Activated CD4-positive, alpha-beta memory T cell treated with anti-CD3 and anti-CD28 coated beads for 36 hours (primary cell): ENCODE results near the gene BTAF1. TPM values are rescaled to one million over a fixed set of nuclear protein-coding genes. Genes with fewer than 3 reads are reported as not detected.

Source experiments
- CTCF ChIA-PET: fragments of 350-600 bp; sonication (Branson Sonifier 250); formaldehyde crosslinking; loops from one replicate; lab custom pipeline; 2021; ENCODE audit warnings: antibody characterized with exemption, inconsistent platforms; lab: Charles Lee
- POLR2A ChIA-PET: fragments of 350-600 bp; sonication (Branson Sonifier 250); formaldehyde crosslinking; loops from one replicate; lab custom pipeline; 2021; ENCODE audit warnings: antibody characterized with exemption; lab: Charles Lee
- DNase-seq: peaks from one replicate; pipeline ENCODE4 v3.0.0-alpha.2; 2020
- H3K27ac Mint-ChIP-seq: one replicate; pipeline ENCODE4 v1.8.0; 2021; ENCODE audit warnings: mixed read lengths
- H3K27me3 Mint-ChIP-seq: one replicate; pipeline ENCODE4 v1.8.0; 2021; ENCODE audit warnings: mixed read lengths
- H3K36me3 Mint-ChIP-seq: one replicate; pipeline ENCODE4 v1.8.0; 2021; ENCODE audit warnings: mixed read lengths
- H3K4me1 Mint-ChIP-seq: one replicate; pipeline ENCODE4 v1.8.0; 2021; ENCODE audit warnings: low read depth, mixed read lengths
- H3K4me3 Mint-ChIP-seq: one replicate; pipeline ENCODE4 v1.8.0; 2021; ENCODE audit warnings: mild to moderate bottlenecking, mixed read lengths
- H3K9me3 Mint-ChIP-seq: one replicate; pipeline ENCODE4 v1.8.0; 2021; ENCODE audit warnings: mixed read lengths
- intact Hi-C: fragments of 100-400 bp; cut with micrococcal nuclease; formaldehyde crosslinking; loops from one replicate; pipeline ENCODE4 v1.15.1; 2023
- total RNA-seq, 2 experiments: library from RNA; stranded (reverse); gene quantifications; one replicate each; pipeline ENCODE4 v1.2.3, GENCODE V29; 2021

The BTAF1 gene
- total RNA-seq, 2 experiments from 2014 or later, result 49.9 to 50.7 TPM

DNA sequence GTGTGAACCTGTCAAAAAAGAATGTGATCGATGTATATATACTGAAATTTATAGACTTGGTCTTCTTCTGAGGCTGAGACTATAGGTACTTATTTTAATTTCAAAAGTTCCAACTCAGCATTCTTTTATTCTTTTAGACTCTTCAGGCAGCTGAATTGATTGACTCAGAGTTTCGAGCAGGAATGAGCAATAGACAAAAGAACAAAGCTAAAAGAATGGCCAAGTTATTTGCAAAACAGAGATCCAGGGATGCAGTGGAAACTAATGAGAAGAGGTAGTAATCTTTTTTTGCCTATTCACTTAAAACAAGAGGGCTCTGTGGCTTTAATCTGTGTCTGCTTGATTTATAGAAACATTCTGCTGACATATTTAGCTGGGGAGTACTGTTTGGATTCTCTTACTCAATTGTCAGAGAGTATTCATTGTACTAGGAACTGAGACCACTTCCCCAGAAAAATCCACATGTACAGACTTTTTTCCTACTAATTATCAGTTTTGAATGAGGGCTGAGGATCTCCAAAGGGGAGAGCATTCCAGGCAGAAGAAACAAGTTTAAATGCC, 30.1 kb downstream of the BTAF1 start:
- CTCF ChIA-PET, result no interaction called here
- POLR2A ChIA-PET, result no interaction called here

GRCh38 chr10:91955114-91955513, 31.5 kb downstream of the BTAF1 start:
- H3K4me1 Mint-ChIP-seq, result peaks cover 2% of the 10 kb centered on the region
- intact Hi-C loops, result no loop called here
- no peaks in the 10 kb centered on the region for H3K27me3 Mint-ChIP-seq
- H3K9me3 Mint-ChIP-seq, result no peaks in the 10 kb centered on the region
- no peak for DNase-seq
- ChIA-PET CTCF (no interaction called here), POLR2A (no interaction called here)
- no peak overlapping the region for H3K4me3 Mint-ChIP-seq
- H3K36me3 Mint-ChIP-seq, result peaks cover 49% of the 10 kb centered on the region
- H3K27ac Mint-ChIP-seq, result no peak overlapping the region

More for the DNA sequence above, 30.1 kb downstream of the BTAF1 start:
- Mint-ChIP-seq H3K27me3 (no peaks in the 10 kb centered on the region), H3K9me3 (no peaks in the 10 kb centered on the region), H3K4me3 (no peak overlapping the region), H3K27ac (no peak overlapping the region), H3K4me1 (peaks cover 2% of the 10 kb centered on the region), H3K36me3 (peaks cover 46% of the 10 kb centered on the region)
- intact Hi-C loops, result no loop called here
- DNase-seq, result no peak

DNA sequence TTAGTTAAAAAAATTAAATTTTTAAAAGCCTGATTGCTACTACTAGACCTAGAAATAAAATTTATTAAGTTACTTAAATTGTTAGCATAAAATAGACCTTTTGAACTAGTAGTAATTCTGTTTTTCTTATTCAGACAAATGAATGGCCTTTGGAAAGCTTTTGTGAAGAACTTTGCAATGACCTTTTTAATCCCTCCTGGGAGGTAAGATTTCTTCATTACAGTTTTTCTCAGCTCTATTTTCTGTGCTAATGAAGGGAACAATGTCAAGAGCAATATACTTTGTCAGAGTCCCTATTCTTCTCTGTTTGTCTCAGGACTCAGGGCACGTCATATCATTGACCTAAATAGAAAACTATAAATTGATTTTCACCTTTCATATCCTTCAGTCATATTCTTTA, 33.5 kb downstream of the BTAF1 start:
- H3K27me3 Mint-ChIP-seq, result no peaks in the 10 kb centered on the region
- H3K4me3 Mint-ChIP-seq, result no peak overlapping the region
- no peak overlapping the region for H3K27ac Mint-ChIP-seq
- ChIA-PET POLR2A (no interaction called here), CTCF (no interaction called here)
- DNase-seq, result no peak
- H3K9me3 Mint-ChIP-seq, result no peaks in the 10 kb centered on the region
- intact Hi-C loops, result no loop called here
- H3K36me3 Mint-ChIP-seq, result peaks cover 51% of the 10 kb centered on the region
- H3K4me1 Mint-ChIP-seq, result peaks cover 2% of the 10 kb centered on the region

DNA sequence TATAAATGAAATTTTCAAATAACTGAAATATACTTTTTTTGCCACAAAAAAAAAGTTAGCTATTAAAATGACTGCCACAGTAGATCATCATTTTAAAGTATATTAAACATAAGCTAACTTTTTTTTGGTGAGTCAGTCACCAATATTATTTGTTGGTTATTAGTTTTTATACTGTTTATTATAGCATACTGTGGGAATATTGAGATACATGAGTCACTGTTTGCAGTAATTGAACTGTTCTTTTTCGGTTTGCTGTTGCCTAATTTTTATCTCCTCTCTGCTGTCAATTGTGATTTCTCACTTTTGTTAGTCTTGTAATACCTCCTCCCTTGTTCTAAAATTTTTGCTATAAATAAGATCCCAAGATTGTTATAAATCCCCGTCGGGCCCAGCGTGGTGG, 45.7 kb downstream of the BTAF1 start:
- POLR2A ChIA-PET, result no interaction called here
- Mint-ChIP-seq H3K4me1 (peaks cover 8% of the 10 kb centered on the region), H3K27me3 (no peaks in the 10 kb centered on the region), H3K27ac (no peak overlapping the region), H3K36me3 (peaks cover 47% of the 10 kb centered on the region), H3K4me3 (no peak overlapping the region), H3K9me3 (no peaks in the 10 kb centered on the region)
- no peak for DNase-seq
- intact Hi-C loops, result no loop called here
- CTCF ChIA-PET, result no interaction called here

GRCh38 chr10:91974960-91975359, 51.4 kb downstream of the BTAF1 start:
- ChIA-PET POLR2A (interaction anchor here (1.3 kb wide), 1 partner anchor 12 kb away, joined by 6 read pairs; no protein-coding TSS in a partner anchor), CTCF (interaction anchor here (0.7 to 1.4 kb wide), 3 partner anchors 9 to 52 kb away, joined by 3 to 4 read pairs (median 4); partner anchors contain the start of gene BTAF1)
- H3K27me3 Mint-ChIP-seq, result no peaks in the 10 kb centered on the region
- H3K36me3 Mint-ChIP-seq, result peaks cover 41% of the 10 kb centered on the region
- H3K4me1 Mint-ChIP-seq, result peaks cover 33% of the 10 kb centered on the region
- H3K4me3 Mint-ChIP-seq, result no peak overlapping the region
- DNase-seq, result no peak
- intact Hi-C loops, result loop anchor here (1.0 to 10.0 kb wide), 4 partner anchors 12 to 316 kb away; partner anchors contain the start of genes CPEB3 and MARCHF5
- peak overlapping the region; percentile 25 for H3K27ac Mint-ChIP-seq
- no peaks in the 10 kb centered on the region for H3K9me3 Mint-ChIP-seq

GRCh38 chr10:91975438-91975837, 51.9 kb downstream of the BTAF1 start:
- H3K27ac Mint-ChIP-seq, result no peak overlapping the region
- intact Hi-C loops, result loop anchor here (1.0 to 10.0 kb wide), 4 partner anchors 12 to 316 kb away; partner anchors contain the start of genes CPEB3 and MARCHF5
- H3K36me3 Mint-ChIP-seq, result peaks cover 41% of the 10 kb centered on the region
- no peak overlapping the region for H3K4me3 Mint-ChIP-seq
- H3K27me3 Mint-ChIP-seq, result no peaks in the 10 kb centered on the region
- DNase-seq, result no peak
- ChIA-PET POLR2A (interaction anchor here (1.3 kb wide), 1 partner anchor 12 kb away, joined by 6 read pairs; no protein-coding TSS in a partner anchor), CTCF (interaction anchor here (1.2 kb wide), 1 partner anchor 9 kb away, joined by 3 read pairs; no protein-coding TSS in a partner anchor)
- peaks cover 33% of the 10 kb centered on the region for H3K4me1 Mint-ChIP-seq
- no peaks in the 10 kb centered on the region for H3K9me3 Mint-ChIP-seq

- Mint-ChIP-seq H3K27ac (no peak overlapping the region), H3K4me3 (no peak overlapping the region), H3K4me1 (peaks cover 33% of the 10 kb centered on the region), H3K27me3 (no peaks in the 10 kb centered on the region), H3K9me3 (no peaks in the 10 kb centered on the region), H3K36me3 (peaks cover 46% of the 10 kb centered on the region)
- intact Hi-C loops, result loop anchor here (10.0 kb wide), 1 partner anchor 238 kb away; no protein-coding TSS in a partner anchor
- DNase-seq, result no peak
- CTCF ChIA-PET, result interaction anchor here (1.2 kb wide), 1 partner anchor 50 kb away, joined by 3 read pairs; no protein-coding TSS in a partner anchor
- POLR2A ChIA-PET, result no interaction called here
These were observed 52.9 kb downstream of the BTAF1 start for GRCh38 chr10:91976317-91977051.

DNA sequence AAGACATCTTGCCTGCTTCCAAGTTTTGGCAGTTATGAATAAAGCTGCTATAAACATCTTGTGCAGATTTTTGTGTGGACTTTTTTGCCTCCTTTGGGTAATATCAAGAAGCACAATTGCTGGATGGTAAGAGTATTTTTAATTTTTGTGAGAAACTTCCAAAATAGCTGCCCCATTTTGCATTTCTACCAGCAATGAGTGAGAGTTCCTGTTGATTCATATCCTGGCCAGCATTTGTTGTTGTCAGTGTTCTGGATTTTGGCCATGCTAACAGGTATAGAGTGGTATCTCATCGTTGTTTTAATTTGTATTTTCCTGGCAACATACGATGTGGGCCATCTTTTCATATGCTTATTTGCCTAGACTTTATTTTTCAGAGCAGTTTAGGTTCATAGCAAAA, 53.9 kb downstream of the BTAF1 start:
- CTCF ChIA-PET, result interaction anchor here (1.2 kb wide), 1 partner anchor 49 kb away, joined by 3 read pairs; no protein-coding TSS in a partner anchor
- peaks cover 47% of the 10 kb centered on the region for H3K36me3 Mint-ChIP-seq
- H3K27me3 Mint-ChIP-seq, result no peaks in the 10 kb centered on the region
- DNase-seq, result no peak
- no peak overlapping the region for H3K27ac Mint-ChIP-seq
- H3K4me1 Mint-ChIP-seq, result peaks cover 33% of the 10 kb centered on the region
- H3K4me3 Mint-ChIP-seq, result no peak overlapping the region
- POLR2A ChIA-PET, result no interaction called here
- no peaks in the 10 kb centered on the region for H3K9me3 Mint-ChIP-seq
- intact Hi-C loops, result loop anchor here (10.0 kb wide), 1 partner anchor 237 kb away; no protein-coding TSS in a partner anchor

DNA sequence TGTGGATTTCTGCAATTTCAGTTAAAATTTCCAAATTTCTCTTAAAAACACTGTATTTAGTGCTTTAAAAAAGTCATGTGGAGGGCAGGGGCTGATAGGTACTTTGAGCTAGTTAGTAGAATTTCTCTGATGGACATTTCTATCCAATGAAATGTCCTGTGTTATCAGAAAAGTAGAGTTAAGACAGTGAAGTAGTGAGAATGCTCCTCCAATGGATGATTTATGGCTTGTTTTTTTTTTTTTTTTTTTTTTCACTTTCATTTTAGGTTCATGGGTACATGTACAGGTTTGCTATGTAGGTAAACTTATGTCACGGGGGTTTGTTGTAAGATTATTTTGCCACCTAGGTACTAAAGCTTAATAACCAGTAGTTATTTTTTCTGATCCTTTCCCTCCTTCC, 55.0 kb downstream of the BTAF1 start:
- POLR2A ChIA-PET, result interaction anchor here (0.7 kb wide), 1 partner anchor 298 kb away, joined by 3 read pairs; no protein-coding TSS in a partner anchor
- Mint-ChIP-seq H3K27ac (no peak overlapping the region), H3K4me1 (peaks cover 34% of the 10 kb centered on the region), H3K36me3 (peaks cover 55% of the 10 kb centered on the region), H3K27me3 (no peaks in the 10 kb centered on the region), H3K4me3 (no peak overlapping the region), H3K9me3 (no peaks in the 10 kb centered on the region)
- DNase-seq, result no peak
- intact Hi-C loops, result loop anchor here (10.0 kb wide), 1 partner anchor 236 kb away; no protein-coding TSS in a partner anchor
- CTCF ChIA-PET, result no interaction called here

DNA sequence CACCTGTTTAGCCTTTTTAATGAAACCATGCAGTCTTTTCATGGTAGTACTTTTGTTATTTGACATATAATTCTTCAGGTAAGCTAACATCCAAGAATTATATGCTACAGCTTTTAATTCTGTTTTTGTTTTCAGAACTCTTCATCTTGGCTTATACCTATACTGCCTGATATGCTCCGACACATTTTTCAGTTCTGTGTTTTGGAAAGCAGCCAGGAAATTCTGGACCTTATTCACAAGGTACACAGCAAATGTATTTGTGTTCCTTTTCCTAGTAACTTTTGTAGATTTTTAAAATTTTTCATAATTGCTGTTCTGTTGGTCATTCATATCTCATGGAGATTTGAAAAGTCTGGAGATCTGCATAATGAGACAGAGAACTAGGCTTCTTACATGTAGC, 56.7 kb downstream of the BTAF1 start:
- CTCF ChIA-PET, result no interaction called here
- Mint-ChIP-seq H3K36me3 (peaks cover 66% of the 10 kb centered on the region), H3K27me3 (no peaks in the 10 kb centered on the region)

DNA sequence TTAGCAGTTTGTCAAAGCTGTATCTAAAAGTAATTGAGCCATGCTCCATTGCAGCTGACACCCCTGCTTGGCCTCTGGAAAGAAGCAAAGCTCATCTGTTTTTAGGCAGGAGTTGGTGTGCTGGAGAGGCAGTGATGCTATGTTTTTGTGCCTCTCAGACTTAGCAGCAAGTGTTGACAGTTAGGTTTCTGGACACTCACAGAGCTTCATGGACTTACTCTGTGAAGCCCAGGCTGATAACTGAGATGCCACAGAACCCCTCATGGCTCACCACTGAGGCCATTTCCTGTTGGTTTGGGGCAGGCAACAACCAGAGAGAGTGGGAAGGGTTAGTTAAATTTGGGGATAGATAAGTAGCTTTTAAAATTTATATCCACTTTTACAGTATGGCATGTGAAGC, 59.8 kb downstream of the BTAF1 start:
- POLR2A ChIA-PET, result no interaction called here
- intact Hi-C loops, result no loop called here

More for the DNA sequence above, 56.7 kb downstream of the BTAF1 start:
- Mint-ChIP-seq H3K9me3 (no peaks in the 10 kb centered on the region), H3K27ac (no peak overlapping the region), H3K4me3 (no peak overlapping the region), H3K4me1 (peaks cover 25% of the 10 kb centered on the region)
- POLR2A ChIA-PET, result no interaction called here
- DNase-seq, result no peak
- intact Hi-C loops, result no loop called here

DNA sequence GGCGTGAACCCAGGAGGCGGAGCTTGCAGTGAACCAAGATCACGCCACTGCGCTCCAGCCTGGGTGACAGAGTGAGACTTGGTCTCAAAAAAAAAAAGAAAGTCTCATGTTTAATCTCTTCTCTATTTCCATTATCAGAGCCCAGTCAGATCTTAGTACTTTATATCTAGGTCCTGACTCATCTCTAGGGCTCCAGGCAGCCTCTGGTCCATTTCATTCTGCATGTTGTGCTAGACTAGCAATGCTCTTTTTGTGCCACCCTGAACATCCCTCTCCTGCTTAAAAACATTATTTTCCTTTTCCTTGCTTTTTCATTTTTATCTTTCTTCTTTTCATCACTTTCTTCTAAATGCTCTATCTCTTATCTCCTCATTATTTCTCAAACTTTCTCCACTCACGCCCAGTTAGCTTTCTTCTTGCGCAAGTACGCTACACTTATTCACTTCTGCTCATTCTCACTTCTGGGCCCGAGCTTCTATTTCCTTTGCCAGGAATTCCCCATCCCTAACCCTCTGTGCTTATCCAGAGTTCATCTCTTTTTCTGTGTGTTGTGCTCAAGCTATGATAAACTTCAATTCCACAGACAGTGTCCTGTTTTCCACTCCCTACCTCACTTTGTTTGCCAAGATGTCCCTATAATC, 63.9 kb downstream of the BTAF1 start:
- Mint-ChIP-seq H3K36me3 (peaks cover 54% of the 10 kb centered on the region), H3K27ac (no peak overlapping the region), H3K9me3 (no peaks in the 10 kb centered on the region), H3K4me3 (no peak overlapping the region), H3K4me1 (peaks cover 13% of the 10 kb centered on the region), H3K27me3 (no peaks in the 10 kb centered on the region)
- no peak for DNase-seq
- intact Hi-C loops, result no loop called here
- POLR2A ChIA-PET, result no interaction called here
- CTCF ChIA-PET, result no interaction called here

More for the DNA sequence above, 59.8 kb downstream of the BTAF1 start:
- Mint-ChIP-seq H3K36me3 (peaks cover 64% of the 10 kb centered on the region), H3K27me3 (no peaks in the 10 kb centered on the region), H3K4me1 (peaks cover 13% of the 10 kb centered on the region), H3K9me3 (no peaks in the 10 kb centered on the region), H3K4me3 (no peak overlapping the region), H3K27ac (no peak overlapping the region)
- CTCF ChIA-PET, result interaction anchor here (0.7 kb wide), 1 partner anchor 192 kb away, joined by 3 read pairs; no protein-coding TSS in a partner anchor
- DNase-seq, result no peak
